BE2C (cell line): ENCODE data around the gene GDF11.

Experiments used
- DNase-seq: peaks from one replicate; pipeline ENCODE4 v3.0.0-alpha.2; 2020
- H3K27me3 ChIP-seq: fragments of 250-450 bp; sonication (Bioruptor Pico); 2 replicates; pipeline ENCODE4 v1.5.1; 2020; ENCODE audit warnings: mild to moderate bottlenecking
- H3K36me3 ChIP-seq: fragments of 250-450 bp; sonication (Bioruptor Pico); 2 replicates; pipeline ENCODE4 v1.5.1; 2020; ENCODE audit warnings: mild to moderate bottlenecking
- H3K4me1 ChIP-seq: fragments of 250-450 bp; sonication (Bioruptor Pico); 2 replicates; pipeline ENCODE4 v1.5.1; 2020
- H3K4me3 ChIP-seq: 2 replicates; pipeline ENCODE4 v1.5.1; 2011; ENCODE audit warnings: low read depth, low read length
- H3K9me3 ChIP-seq: fragments of 250-450 bp; sonication (Bioruptor Pico); 2 replicates; pipeline ENCODE4 v1.5.1; 2020
- CTCF ChIP-seq: IDR thresholded peaks from 2 replicates; pipeline ENCODE4 v1.5.1; 2012; ENCODE audit warnings: mild to moderate bottlenecking, low read depth, low read length

The GDF11 gene

GRCh38 chr12:55738123-55739024 lies 4.5 kb upstream of the GDF11 start:
- peak; percentile 90 for DNase-seq
- Histone ChIP-seq H3K4me1 (peaks cover 14% of the 10 kb centered on the region), H3K9me3 (no peaks in the 10 kb centered on the region), H3K27me3 (no peaks in the 10 kb centered on the region), H3K4me3 (peak overlapping the region; percentile 82), H3K36me3 (no peaks in the 10 kb centered on the region)
- peak; percentile 82 for TF ChIP-seq CTCF

GRCh38 chr12:55739025-55739378 lies 3.9 kb upstream of the GDF11 start:
- Histone ChIP-seq H3K4me1 (peaks cover 14% of the 10 kb centered on the region), H3K4me3 (peak overlapping the region; percentile 82; the same call in 1 of the 2 replicates), H3K9me3 (no peaks in the 10 kb centered on the region), H3K36me3 (no peaks in the 10 kb centered on the region), H3K27me3 (no peaks in the 10 kb centered on the region)
- DNase-seq = no peak
- TF ChIP-seq CTCF = no peak

GRCh38 chr12:55741931-55742680 lies 816 bp upstream of the GDF11 start:
- no peak for TF ChIP-seq CTCF
- DNase-seq = no peak
- Histone ChIP-seq H3K4me1 (peaks cover 26% of the 10 kb centered on the region), H3K9me3 (no peaks in the 10 kb centered on the region), H3K36me3 (peaks cover 10% of the 10 kb centered on the region; the same call in 1 of the 2 replicates), H3K4me3 (peak overlapping the region; percentile 55), H3K27me3 (no peaks in the 10 kb centered on the region)

GRCh38 chr12:55743406-55744339 lies 751 bp downstream of the GDF11 start:
- TF ChIP-seq CTCF = no peak
- no peaks in the 10 kb centered on the region for H3K9me3 ChIP-seq
- H3K4me1 ChIP-seq = peaks cover 20% of the 10 kb centered on the region
- peak overlapping the region; percentile 96 for H3K4me3 ChIP-seq
- peaks cover 18% of the 10 kb centered on the region for H3K36me3 ChIP-seq
- no peaks in the 10 kb centered on the region for H3K27me3 ChIP-seq
- peak; percentile 64 for DNase-seq

GRCh38 chr12:55744340-55745030 lies 1.6 kb downstream of the GDF11 start:
- peaks cover 20% of the 10 kb centered on the region for H3K4me1 ChIP-seq
- no peak for DNase-seq

More at GRCh38 chr12:55744340-55745030, 1.6 kb downstream of the GDF11 start:
- Histone ChIP-seq H3K27me3 (no peaks in the 10 kb centered on the region), H3K9me3 (no peaks in the 10 kb centered on the region), H3K4me3 (peak overlapping the region; percentile 96), H3K36me3 (peaks cover 26% of the 10 kb centered on the region)
- no peak for TF ChIP-seq CTCF
